HepG2 (cell line): Measurements from ENCODE around the gene TANGO6. TPM values are rescaled to one million over a fixed set of nuclear protein-coding genes. Genes with fewer than 3 reads are reported as not detected.

Experiments
- BRCA1 ChIP-seq: sonication (generic); formaldehyde crosslinking; IDR thresholded peaks from 2 replicates; pipeline ENCODE4 v1.4.0; 2020; ENCODE audit warnings: missing genetic modification reagents
- CEBPG ChIP-seq: IDR thresholded peaks from 2 replicates; pipeline ENCODE4 v1.6.1; 2016
- CREB1 ChIP-seq, 2 experiments: fragments of 450-650 bp in 1 of 2; IDR thresholded peaks; 2 replicates each; pipeline ENCODE4 v1.6.1; 2016 to 2017; ENCODE audit warnings: control low read depth in 1 of 2, mild to moderate bottlenecking in 1 of 2, missing compliant biosample characterization in 1 of 2, missing genetic modification characterization in 1 of 2
- EP300 ChIP-seq, 3 experiments: sonication (generic) in 1 of 3; formaldehyde crosslinking in 1 of 3; IDR thresholded peaks; 2 replicates each; pipeline versions ENCODE4 v1.5.1 to v1.6.1; 2011 to 2020; ENCODE audit warnings: low read depth in 2 of 3, low read length in 2 of 3, borderline replicate concordance in 1 of 3, improper control_type of control experiment in 1 of 3, mild to moderate bottlenecking in 1 of 3, missing genetic modification reagents in 1 of 3, moderate library complexity in 1 of 3
- FOXP4 ChIP-seq: sonication (generic); formaldehyde crosslinking; IDR thresholded peaks from 2 replicates; pipeline ENCODE4 v1.4.0; 2020; ENCODE audit warnings: missing genetic modification reagents
- HHEX ChIP-seq: IDR thresholded peaks from 2 replicates; pipeline ENCODE4 v1.6.1; 2016; ENCODE audit warnings: control low read depth
- KAT2B ChIP-seq: fragments of 150-350 bp; IDR thresholded peaks from 2 replicates; pipeline ENCODE4 v1.6.1; 2014; ENCODE audit warnings: low read depth, low read length, borderline replicate concordance
- MAFG ChIP-seq: sonication (generic); formaldehyde crosslinking; IDR thresholded peaks from 2 replicates; pipeline ENCODE4 v1.5.1; 2020; ENCODE audit warnings: mild to moderate bottlenecking, missing genetic modification reagents
- MEIS1 ChIP-seq: sonication (generic); formaldehyde crosslinking; IDR thresholded peaks from 2 replicates; pipeline ENCODE4 v1.9.0; 2021; ENCODE audit warnings: mild to moderate bottlenecking, missing genetic modification reagents, moderate library complexity, borderline replicate concordance
- PITX1 ChIP-seq: sonication (generic); formaldehyde crosslinking; IDR thresholded peaks from 2 replicates; pipeline ENCODE4 v1.5.1; 2020; ENCODE audit warnings: mild to moderate bottlenecking, missing genetic modification reagents
- POLR2A ChIP-seq, 2 experiments: IDR thresholded peaks; 2 replicates each; pipeline ENCODE4 v1.6.1; 2011; ENCODE audit warnings: low read depth in 2 of 2, low read length in 2 of 2, mild to moderate bottlenecking in 1 of 2, moderate library complexity in 1 of 2; ENCODE audit not compliant: insufficient read depth in 1 of 2
- RCOR2 ChIP-seq: IDR thresholded peaks from 2 replicates; pipeline ENCODE4 v1.6.1; 2016; ENCODE audit warnings: missing biosample characterization, missing genetic modification reagents
- TAF15 ChIP-seq: fragments of 200-400 bp; formaldehyde crosslinking; IDR thresholded peaks from one replicate; pipeline ENCODE4 v1.6.1; 2018; ENCODE audit warnings: mild to moderate bottlenecking, low read depth, low read length; ENCODE audit not compliant: poor library complexity, severe bottlenecking
- TBL1XR1 ChIP-seq: fragments of 150-350 bp; IDR thresholded peaks from 2 replicates; pipeline ENCODE4 v1.6.1; 2014; ENCODE audit warnings: borderline replicate concordance, low read length; ENCODE audit not compliant: partially characterized antibody
- TBX2 ChIP-seq: sonication (generic); formaldehyde crosslinking; IDR thresholded peaks from 2 replicates; pipeline ENCODE4 v1.5.0; 2020; ENCODE audit warnings: missing genetic modification reagents, mild to moderate bottlenecking, borderline replicate concordance
- TGIF2 ChIP-seq: IDR thresholded peaks from 2 replicates; pipeline ENCODE4 v1.6.1; 2016; ENCODE audit warnings: control low read depth, missing compliant biosample characterization
- ZFP82 ChIP-seq: sonication (generic); formaldehyde crosslinking; IDR thresholded peaks from 2 replicates; pipeline ENCODE4 v1.5.1; 2020; ENCODE audit warnings: mild to moderate bottlenecking, missing genetic modification reagents, borderline replicate concordance
- ZFY ChIP-seq: sonication (generic); formaldehyde crosslinking; IDR thresholded peaks from 2 replicates; pipeline ENCODE4 v1.4.0; 2020; ENCODE audit warnings: missing genetic modification reagents
- ZNF225 ChIP-seq: sonication (generic); formaldehyde crosslinking; IDR thresholded peaks from 2 replicates; pipeline ENCODE4 v1.4.0; 2020; ENCODE audit warnings: mild to moderate bottlenecking, missing genetic modification reagents
- ZNF33B ChIP-seq: sonication (generic); formaldehyde crosslinking; IDR thresholded peaks from 2 replicates; pipeline ENCODE4 v1.5.1; 2020; ENCODE audit warnings: mild to moderate bottlenecking, missing genetic modification reagents
- ZNF382 ChIP-seq: sonication (generic); formaldehyde crosslinking; IDR thresholded peaks from 2 replicates; pipeline ENCODE4 v1.5.0; 2020; ENCODE audit warnings: missing genetic modification reagents, mild to moderate bottlenecking, borderline replicate concordance
- ZNF503 ChIP-seq: sonication (generic); formaldehyde crosslinking; IDR thresholded peaks from 2 replicates; pipeline ENCODE4 v1.4.0; 2020; ENCODE audit warnings: missing genetic modification reagents
- ZNF660 ChIP-seq: sonication (generic); formaldehyde crosslinking; IDR thresholded peaks from 2 replicates; pipeline ENCODE4 v1.5.1; 2020; ENCODE audit warnings: mild to moderate bottlenecking, low read depth, missing genetic modification reagents, borderline replicate concordance
- ZNF678 ChIP-seq: sonication (generic); formaldehyde crosslinking; IDR thresholded peaks from 2 replicates; pipeline ENCODE4 v1.4.0; 2020; ENCODE audit warnings: mild to moderate bottlenecking, missing genetic modification reagents
- ZNF713 ChIP-seq: sonication (generic); formaldehyde crosslinking; IDR thresholded peaks from 2 replicates; pipeline ENCODE4 v1.4.0; 2020; ENCODE audit warnings: mild to moderate bottlenecking, missing genetic modification reagents
- ZSCAN30 ChIP-seq: sonication (generic); formaldehyde crosslinking; IDR thresholded peaks from 2 replicates; pipeline ENCODE4 v1.5.0; 2020; ENCODE audit warnings: mild to moderate bottlenecking, missing genetic modification reagents
- ZSCAN9 ChIP-seq: IDR thresholded peaks from 2 replicates; pipeline ENCODE4 v1.6.1; 2016; ENCODE audit warnings: borderline replicate concordance
- polyA plus RNA-seq, 8 experiments: library from polyadenylated mRNA; depleted of rRNA in 3 of 8; stranded (reverse) in 7 of 8; unstranded in 1 of 8; fragments of >200 nt; fragmentation: Illumina TruSeq in 4 of 8; extraction: Trizol in 4 of 8; gene quantifications; 2 replicates each; pipeline versions ENCODE4 v1.2.1 to v1.2.3, GENCODE V29; 2011 to 2016; ENCODE audit warnings: low read depth in 4 of 8, missing spikeins in 1 of 8, mixed read lengths in 1 of 8; ENCODE audit not compliant: insufficient read depth in 1 of 8
- total RNA-seq, 5 experiments: library from RNA; depleted of rRNA; stranded (reverse); fragments of >200 nt; fragmentation: Illumina TruSeq; extraction: Trizol; gene quantifications; 2 replicates each; pipeline ENCODE4 v1.2.3, GENCODE V29; 2016; ENCODE audit warnings: low read depth in 1 of 5
- TF ChIP-seq, protein P1 (sequence below): sonication (generic); formaldehyde crosslinking; IDR thresholded peaks from 2 replicates; pipeline ENCODE4 v1.8.1; 2023; ENCODE audit warnings: mild to moderate bottlenecking, moderate library complexity, missing genetic modification reagents

The TANGO6 gene
- total and polyA plus RNA-seq, 2 of the 13 experiments (the other 11 are each of a cell fraction or from before 2014, with no cell fraction given), result 7.2 to 13.3 TPM

DNA sequence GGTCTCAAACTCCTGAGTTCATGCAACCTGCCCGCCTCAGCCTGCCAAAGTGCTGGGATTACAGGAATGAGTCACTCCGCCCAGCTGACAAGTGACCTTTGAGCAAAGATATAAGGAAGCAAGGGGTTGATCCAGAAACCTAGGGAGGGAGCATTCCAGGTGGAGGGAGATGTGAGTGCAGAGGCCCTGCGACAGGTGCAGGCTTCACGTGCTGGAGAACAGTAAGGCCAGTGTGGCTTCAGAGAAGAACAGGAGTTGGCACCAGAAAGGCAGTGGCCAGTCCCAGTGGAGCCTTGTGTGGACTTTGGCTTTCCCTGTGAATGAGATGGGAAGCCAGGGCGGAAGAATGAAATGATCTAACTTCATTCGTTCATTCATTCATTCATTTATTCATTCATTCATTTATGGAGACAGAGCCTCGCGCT, 188.6 kb downstream of the TANGO6 start (continued):
- TF ChIP-seq, protein P1, sequence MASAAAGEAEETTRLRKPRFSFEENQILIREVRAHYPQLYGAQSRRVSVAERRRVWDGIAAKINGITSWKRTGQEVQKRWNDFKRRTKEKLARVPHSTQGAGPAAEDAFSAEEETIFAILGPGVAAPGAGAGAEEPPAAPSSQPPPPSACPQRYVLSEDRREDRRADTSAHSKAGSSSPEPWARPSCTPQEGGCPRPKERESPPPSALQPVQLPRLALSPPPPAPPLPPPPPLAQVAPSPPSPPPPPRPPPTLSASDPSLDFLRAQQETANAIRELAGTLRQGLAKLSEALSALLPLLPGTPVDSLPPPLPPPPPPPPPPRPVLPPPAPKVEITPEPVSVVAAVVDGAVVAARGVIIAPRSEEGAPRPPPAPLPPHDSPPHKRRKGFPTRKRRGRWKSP (CRISPR knock-in tag), result no peak
- TF ChIP-seq CEBPG, result peak; percentile 46; the same call in 1 of the 2 replicates
- TF ChIP-seq ZSCAN9, result no peak
- no peak for TF ChIP-seq ZFP82 (CRISPR knock-in tag)
- TF ChIP-seq MAFG, result no peak
- no peak for TF ChIP-seq MEIS1 (CRISPR knock-in tag)
- no peak for TF ChIP-seq TBL1XR1
- TF ChIP-seq ZNF713, result no peak
- TF ChIP-seq TGIF2 (CRISPR knock-in tag), result peak; percentile 57; the same call in 1 of the 2 replicates
- no peak for TF ChIP-seq TAF15
- no peak for TF ChIP-seq ZNF33B (CRISPR knock-in tag)
- TF ChIP-seq EP300 (IDR thresholded peaks at IDR 0.05; ENCODE audit: low read depth in 2 of 2, low read length in 2 of 2), result peak in 1 of 2 experiments; percentile 52; a peak in 1 of 4 replicates
- no peak for TF ChIP-seq EP300 (CRISPR knock-in tag; IDR thresholded peaks at IDR 0.05; ENCODE audit: borderline replicate concordance)
- TF ChIP-seq ZNF503 (CRISPR knock-in tag), result no peak
- TF ChIP-seq HHEX (CRISPR knock-in tag), result no peak
- TF ChIP-seq ZFY, result no peak
- 0 out of 2 replicates have a peak, but pooled peaks have one; percentile 53 for TF ChIP-seq TBX2 (CRISPR knock-in tag)
- no peak for TF ChIP-seq ZSCAN30
- no peak for TF ChIP-seq ZNF382
- TF ChIP-seq CREB1 (IDR thresholded peaks at IDR 0.05), result 0 out of 2 replicates have a peak, but pooled peaks have one; percentile 9
- TF ChIP-seq CREB1 (CRISPR knock-in tag; IDR thresholded peaks at IDR 0.05), result 0 out of 2 replicates have a peak, but pooled peaks have one; percentile 29
- 0 out of 2 replicates have a peak, but pooled peaks have one; percentile 49 for TF ChIP-seq RCOR2 (CRISPR knock-in tag)
- peak; percentile 83 for TF ChIP-seq PITX1 (CRISPR knock-in tag)
- no peak for TF ChIP-seq POLR2A (IDR thresholded peaks at IDR 0.05; ENCODE audit: insufficient read depth in 1 of 2, low read depth in 2 of 2, low read length in 2 of 2)
- TF ChIP-seq ZNF660 (CRISPR knock-in tag), result no peak
- TF ChIP-seq BRCA1 (CRISPR knock-in tag), result no peak
- TF ChIP-seq ZNF225 (CRISPR knock-in tag), result no peak
- no peak for TF ChIP-seq KAT2B
- TF ChIP-seq ZNF678 (CRISPR knock-in tag), result no peak
- no peak for TF ChIP-seq FOXP4 (CRISPR knock-in tag)
